Endothelial cell of umbilical vein (primary cell): Measurements from ENCODE around the gene ATP11B. TPM values are rescaled to one million over a fixed set of nuclear protein-coding genes. Genes with fewer than 3 reads are reported as not detected.

Experiments
- BruUV-seq: library from RNA; stranded (reverse); fragments of 400-500 nt; replicated peaks from 2 replicates; lab custom pipeline; 2021; lab: Mats Ljungman, UMichigan
- CTCF ChIA-PET: fragments of 300-600, 350-600 bp; sonication (Branson Sonifier 250); formaldehyde crosslinking; loops from one replicate; lab custom pipeline; 2021; ENCODE audit warnings: antibody characterized with exemption, inconsistent platforms; lab: Charles Lee
- POLR2A ChIA-PET: fragments of 300-600, 350-600 bp; sonication (Branson Sonifier 250); formaldehyde crosslinking; loops from one replicate; lab custom pipeline; 2021; ENCODE audit warnings: antibody characterized with exemption, inconsistent platforms; lab: Charles Lee
- DNase-seq: peaks from one replicate; pipeline ENCODE4 v3.0.0-alpha.2; 2011; ENCODE audit warnings: low read depth, low spot score
- FAIRE-seq: peaks from 2 replicates; lab custom pipeline; 2011; peaks lifted over from hg19 to GRCh38; lab: Jason Lieb, UNC
- H2AFZ ChIP-seq: 2 replicates; pipeline ENCODE4 v1.6.0; 2012; ENCODE audit warnings: low read depth, low read length, control low read depth, inconsistent platforms
- H3K27ac ChIP-seq: 2 replicates; pipeline ENCODE4 v1.5.1; 2011; ENCODE audit warnings: low read depth, mild to moderate bottlenecking, control low read depth, low read length, moderate library complexity; ENCODE audit not compliant: insufficient read depth
- H3K27me3 ChIP-seq, 2 experiments: 2 replicates each; pipeline versions ENCODE4 v1.6.0 to v1.6.1; 2011; ENCODE audit warnings: low read length in 2 of 2, mixed read lengths in 1 of 2; ENCODE audit not compliant: control insufficient read depth in 2 of 2, insufficient read depth in 2 of 2
- H3K36me3 ChIP-seq, 2 experiments: 2 replicates in 1 of 2; 3 replicates in 1 of 2; pipeline ENCODE4 v1.5.1; 2011; ENCODE audit warnings: low read length in 2 of 2, mild to moderate bottlenecking in 1 of 2, moderate library complexity in 1 of 2; ENCODE audit not compliant: control insufficient read depth in 2 of 2, insufficient read depth in 2 of 2; ENCODE audit errors: extremely low read depth in 1 of 2
- H3K4me1 ChIP-seq: 3 replicates; pipeline ENCODE4 v1.5.1; 2011; ENCODE audit warnings: mild to moderate bottlenecking, low read length; ENCODE audit not compliant: control insufficient read depth, insufficient read depth; ENCODE audit errors: extremely low read depth
- H3K4me2 ChIP-seq: 2 replicates; pipeline ENCODE4 v1.6.1; 2011; ENCODE audit warnings: low read length, control low read depth, mixed read lengths; ENCODE audit not compliant: insufficient read depth
- H3K4me3 ChIP-seq, 3 experiments: fragments of 200-600 bp in 1 of 3; sonication (generic), shearing (Covaris generic) in 1 of 3; replicated peaks in 1 of 3; 2 replicates each; pipeline ENCODE4 v1.5.1; 2011 to 2016; ENCODE audit warnings: control low read depth in 3 of 3, low read length in 3 of 3, mild to moderate bottlenecking in 2 of 3, inconsistent platforms in 1 of 3, low read depth in 1 of 3, moderate library complexity in 1 of 3; ENCODE audit not compliant: insufficient read depth in 1 of 3
- H3K79me2 ChIP-seq: 2 replicates; pipeline ENCODE4 v1.6.0; 2012; ENCODE audit warnings: low read length, inconsistent platforms; ENCODE audit not compliant: control insufficient read depth, insufficient read depth
- H3K9ac ChIP-seq: replicated peaks from 2 replicates; pipeline ENCODE3; 2011; ENCODE audit warnings: low read length, control low read depth; ENCODE audit not compliant: insufficient read depth; ENCODE audit errors: extremely low read depth
- H3K9me1 ChIP-seq: replicated peaks from 3 replicates; pipeline ENCODE4 v1.6.0; 2011; ENCODE audit warnings: mild to moderate bottlenecking, low read length; ENCODE audit not compliant: control insufficient read depth, insufficient read depth; ENCODE audit errors: extremely low read depth
- H3K9me3 ChIP-seq: replicated peaks from 2 replicates; pipeline ENCODE4 v1.5.1; 2012; ENCODE audit warnings: low read length, inconsistent platforms; ENCODE audit not compliant: control insufficient read depth, insufficient read depth
- H4K20me1 ChIP-seq: replicated peaks from 2 replicates; pipeline ENCODE3; 2011; ENCODE audit warnings: mild to moderate bottlenecking, low read length; ENCODE audit not compliant: control insufficient read depth, insufficient read depth; ENCODE audit errors: extremely low read depth
- CTCF ChIP-seq, 2 donors: IDR thresholded peaks; 1 replicate in 1 of 2; 2 replicates in 1 of 2; pipeline ENCODE4 v1.5.1; 2011; ENCODE audit warnings: low read length in 2 of 2, mild to moderate bottlenecking in 2 of 2, moderate library complexity in 2 of 2, control low read depth in 1 of 2, inconsistent platforms in 1 of 2, low read depth in 1 of 2; ENCODE audit not compliant: insufficient read depth in 1 of 2; ENCODE audit errors: extremely low read depth in 1 of 2
- EZH2 ChIP-seq: IDR thresholded peaks from 2 replicates; pipeline ENCODE4 v1.6.1; 2012; ENCODE audit warnings: borderline replicate concordance, low read depth, mild to moderate bottlenecking, moderate library complexity, low read length, inconsistent platforms; ENCODE audit not compliant: severe bottlenecking
- FOS ChIP-seq: IDR thresholded peaks from 2 replicates; pipeline ENCODE4 v1.6.1; 2011; ENCODE audit warnings: mild to moderate bottlenecking, low read length, moderate library complexity, borderline replicate concordance; ENCODE audit not compliant: insufficient read depth
- GATA2 ChIP-seq: IDR thresholded peaks from 2 replicates; pipeline ENCODE4 v1.7.0; 2011; ENCODE audit warnings: low read depth, mild to moderate bottlenecking, moderate library complexity, mixed read lengths, low read length; ENCODE audit not compliant: insufficient read length, insufficient read depth
- JUN ChIP-seq: IDR thresholded peaks from 2 replicates; pipeline ENCODE4 v1.6.1; 2011; ENCODE audit warnings: borderline replicate concordance, low read depth; ENCODE audit not compliant: insufficient read length, insufficient read depth
- MAX ChIP-seq: IDR thresholded peaks from 2 replicates; pipeline ENCODE4 v1.6.1; 2011; ENCODE audit not compliant: insufficient read depth, insufficient read length
- MYC ChIP-seq: IDR thresholded peaks from one replicate; pipeline ENCODE4 v1.6.1; 2011; ENCODE audit warnings: mild to moderate bottlenecking, low read depth, low read length
- POLR2A ChIP-seq: IDR thresholded peaks from 2 replicates; pipeline ENCODE4 v1.6.1; 2012; ENCODE audit warnings: low read depth, mild to moderate bottlenecking, control low read depth, low read length
- POLR2AphosphoS5 ChIP-seq: IDR thresholded peaks from 2 replicates; pipeline ENCODE4 v1.6.1; 2012; ENCODE audit warnings: low read depth, mild to moderate bottlenecking, control low read depth, low read length, moderate library complexity; ENCODE audit not compliant: insufficient read depth
- dilution Hi-C: fragments of 300-500 bp; cut with MboI; formaldehyde crosslinking; loops from one replicate; pipeline ENCODE4 v1.15.0; 2019; ENCODE audit warnings: low sequenced_read_pairs; ENCODE audit not compliant: extremely low pct_ligation_motif_present
- intact Hi-C: fragments of 100-400 bp; cut with micrococcal nuclease; formaldehyde crosslinking; loops from one replicate; pipeline ENCODE4 v1.10.0; 2022
- polyA plus RNA-seq, 4 experiments: library from polyadenylated mRNA; depleted of rRNA in 3 of 4; stranded (reverse) in 3 of 4; unstranded in 1 of 4; fragments of >200 nt; gene quantifications; 2 replicates each; pipeline versions ENCODE4 v1.2.1 to v1.2.3, GENCODE V29; 2011 to 2012; ENCODE audit warnings: missing spikeins in 1 of 4
- total RNA-seq: library from RNA; stranded (reverse); gene quantifications from 2 replicates; pipeline ENCODE4 v1.2.3, GENCODE V29; 2021

The ATP11B gene
- total and polyA plus RNA-seq, 2 donors (not counting 3 experiments of a cell fraction or from before 2014, with no cell fraction given), result 10.1 to 49.3 TPM

GRCh38 chr3:182937293-182938051, 144.2 kb downstream of the ATP11B start:
- H3K4me1 ChIP-seq, result peaks cover 3% of the 10 kb centered on the region
- H3K4me2 ChIP-seq, result no peak overlapping the region
- H3K4me3 ChIP-seq, result no peak overlapping the region
- H3K9ac ChIP-seq, result no peak overlapping the region
- no peak for TF ChIP-seq POLR2AphosphoS5
- no peak for TF ChIP-seq CTCF (IDR thresholded peaks at IDR 0.05; ENCODE audit: extremely low read depth in 1 of 2, insufficient read depth in 1 of 2, low read depth in 1 of 2, low read length in 2 of 2)
- no peak for TF ChIP-seq MYC
- TF ChIP-seq EZH2, result no peak
- no peak for TF ChIP-seq FOS
- no peak for TF ChIP-seq POLR2A
- TF ChIP-seq MAX, result no peak
- no peak for TF ChIP-seq GATA2
- no peak for TF ChIP-seq JUN
- H3K27ac ChIP-seq, result no peak overlapping the region
- no peak overlapping the region for H2AFZ ChIP-seq
- H3K36me3 ChIP-seq, result no peaks in the 10 kb centered on the region
- intact Hi-C loops, result no loop called here
- H4K20me1 ChIP-seq, result no peaks in the 10 kb centered on the region
- DNase-seq (peak; percentile 13), FAIRE-seq (no peak)
- dilution Hi-C loops, result no loop called here
- CTCF ChIA-PET, result no interaction called here
- no peaks in the 10 kb centered on the region for H3K9me1 ChIP-seq
- H3K79me2 ChIP-seq, result no peaks in the 10 kb centered on the region
- BruUV-seq, result no TSS peak
- no peaks in the 10 kb centered on the region for H3K9me3 ChIP-seq
- H3K27me3 ChIP-seq, result no peaks in the 10 kb centered on the region
- POLR2A ChIA-PET, result no interaction called here
